Neutrophil (primary cell): ENCODE results near the gene FZD8.

Experiments
- H3K27ac ChIP-seq: fragments of 200-600 bp; sonication (generic); 2 replicates; pipeline ENCODE4 v1.5.1; 2016; ENCODE audit warnings: mild to moderate bottlenecking, moderate library complexity
- H3K27me3 ChIP-seq: fragments of 200-600 bp; sonication (generic); 2 replicates; pipeline ENCODE4 v1.6.0; 2016; ENCODE audit warnings: mild to moderate bottlenecking
- H3K36me3 ChIP-seq: fragments of 200-600 bp; sonication (generic); 2 replicates; pipeline ENCODE4 v1.5.1; 2017
- H3K4me1 ChIP-seq, 2 experiments: fragments of 200-600 bp in 1 of 2; sonication (generic) in 1 of 2; 1 replicate in 1 of 2; 2 replicates in 1 of 2; pipeline versions ENCODE4 v1.5.1 to v1.6.1; 2013 to 2016; ENCODE audit warnings: low read depth in 1 of 2, low read length in 1 of 2, mild to moderate bottlenecking in 1 of 2, moderate library complexity in 1 of 2; ENCODE audit not compliant: control insufficient read depth in 1 of 2, insufficient read depth in 1 of 2
- H3K4me3 ChIP-seq, 2 experiments: fragments of 200-600 bp in 1 of 2; sonication (generic) in 1 of 2; 1 replicate in 1 of 2; 2 replicates in 1 of 2; pipeline ENCODE4 v1.5.1; 2013 to 2016; ENCODE audit warnings: low read depth in 1 of 2, low read length in 1 of 2, mild to moderate bottlenecking in 1 of 2, moderate library complexity in 1 of 2
- H3K9me3 ChIP-seq: fragments of 200-600 bp; sonication (generic); 2 replicates; pipeline ENCODE4 v1.5.1; 2016
- CTCF ChIP-seq: fragments of 200-600 bp; sonication (generic); IDR thresholded peaks from 2 replicates; pipeline ENCODE4 v1.5.1; 2016; ENCODE audit warnings: antibody characterized with exemption

The FZD8 gene

GRCh38 chr10:35636956-35637355 lies 5.1 kb downstream of the FZD8 start:
- no peak for TF ChIP-seq CTCF
- no peak overlapping the region for H3K4me3 ChIP-seq
- no peaks in the 10 kb centered on the region for H3K9me3 ChIP-seq
- H3K36me3 ChIP-seq, result no peaks in the 10 kb centered on the region
- H3K4me1 ChIP-seq, result peaks cover 16 to 17% of the 10 kb centered on the region in 2 experiments
- H3K27ac ChIP-seq, result no peak overlapping the region
- peaks cover 89% of the 10 kb centered on the region for H3K27me3 ChIP-seq

GRCh38 chr10:35635576-35635975 lies 6.5 kb downstream of the FZD8 start:
- H3K4me3 ChIP-seq, result no peak overlapping the region
- no peaks in the 10 kb centered on the region for H3K36me3 ChIP-seq
- H3K9me3 ChIP-seq, result no peaks in the 10 kb centered on the region
- no peak overlapping the region for H3K27ac ChIP-seq
- TF ChIP-seq CTCF, result peak; percentile 44
- peaks cover 6 to 9% of the 10 kb centered on the region in 2 experiments for H3K4me1 ChIP-seq
- peaks cover 90% of the 10 kb centered on the region for H3K27me3 ChIP-seq

GRCh38 chr10:35633006-35633980 lies 8.8 kb downstream of the FZD8 start:
- no peaks in the 10 kb centered on the region for H3K9me3 ChIP-seq
- TF ChIP-seq CTCF, result no peak
- no peaks in the 10 kb centered on the region for H3K36me3 ChIP-seq
- H3K4me3 ChIP-seq, result no peak overlapping the region
- H3K27me3 ChIP-seq, result peaks cover 80% of the 10 kb centered on the region
- H3K4me1 ChIP-seq, result no peaks in the 10 kb centered on the region
- no peak overlapping the region for H3K27ac ChIP-seq

GRCh38 chr10:35632027-35632426 lies 10.1 kb downstream of the FZD8 start:
- TF ChIP-seq CTCF, result no peak
- Histone ChIP-seq H3K4me1 (no peaks in the 10 kb centered on the region), H3K27me3 (peaks cover 79% of the 10 kb centered on the region), H3K36me3 (no peaks in the 10 kb centered on the region), H3K9me3 (no peaks in the 10 kb centered on the region), H3K4me3 (no peak overlapping the region), H3K27ac (no peak overlapping the region)

- Histone ChIP-seq H3K27ac (no peak overlapping the region), H3K27me3 (peaks cover 72% of the 10 kb centered on the region)
Measured at GRCh38 chr10:35631404-35631803, 10.7 kb downstream of the FZD8 start.

More at GRCh38 chr10:35631404-35631803, 10.7 kb downstream of the FZD8 start:
- Histone ChIP-seq H3K4me3 (no peak overlapping the region), H3K36me3 (no peaks in the 10 kb centered on the region), H3K9me3 (no peaks in the 10 kb centered on the region), H3K4me1 (no peaks in the 10 kb centered on the region)
- TF ChIP-seq CTCF, result no peak
